Non-pigmented ciliary epithelial cell (primary cell): ENCODE measurements around the gene TBPL1.

Source experiments
- DNase-seq: peaks from one replicate; pipeline ENCODE4 v3.0.0-alpha.2; 2010; ENCODE audit warnings: low read depth

The TBPL1 gene

DNA sequence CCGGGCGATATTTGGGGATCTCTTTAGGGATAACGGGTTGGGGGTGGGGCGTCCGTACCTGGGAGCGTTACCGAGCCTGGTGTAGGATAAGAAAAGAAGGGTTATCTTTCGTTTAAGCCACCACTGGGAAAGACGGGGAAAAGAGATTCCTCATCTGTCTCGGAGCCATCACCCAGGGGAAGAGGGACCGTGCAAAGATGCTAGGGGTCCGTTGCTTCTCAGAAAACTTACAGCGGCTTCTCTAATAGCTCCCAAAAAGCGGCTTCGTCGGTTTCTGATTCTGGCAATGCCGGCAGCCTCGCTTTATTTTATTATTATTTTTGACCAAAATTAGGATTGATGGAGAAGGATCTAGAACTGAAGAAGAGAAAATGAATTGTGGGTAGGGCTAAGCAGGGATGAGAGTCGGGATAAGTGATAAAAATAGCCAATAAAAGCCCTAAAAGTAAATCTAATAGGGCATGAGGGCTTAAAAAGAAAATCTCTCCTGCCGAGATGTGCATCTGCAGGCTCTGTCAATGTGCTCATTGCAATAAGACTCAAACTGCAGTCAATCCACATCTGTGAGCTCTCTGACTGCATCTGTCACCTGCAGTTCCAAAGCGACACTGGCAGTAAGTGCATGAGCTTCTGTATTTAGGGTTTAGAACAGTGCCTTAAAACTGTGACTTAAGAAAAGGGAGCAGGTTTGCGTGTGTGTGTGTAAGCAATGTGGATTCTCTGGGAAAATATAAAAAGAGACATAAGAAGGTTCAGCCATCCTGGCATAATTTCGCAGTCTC is 801 bp downstream of the TBPL1 start:
- DNase-seq, result no peak

DNA sequence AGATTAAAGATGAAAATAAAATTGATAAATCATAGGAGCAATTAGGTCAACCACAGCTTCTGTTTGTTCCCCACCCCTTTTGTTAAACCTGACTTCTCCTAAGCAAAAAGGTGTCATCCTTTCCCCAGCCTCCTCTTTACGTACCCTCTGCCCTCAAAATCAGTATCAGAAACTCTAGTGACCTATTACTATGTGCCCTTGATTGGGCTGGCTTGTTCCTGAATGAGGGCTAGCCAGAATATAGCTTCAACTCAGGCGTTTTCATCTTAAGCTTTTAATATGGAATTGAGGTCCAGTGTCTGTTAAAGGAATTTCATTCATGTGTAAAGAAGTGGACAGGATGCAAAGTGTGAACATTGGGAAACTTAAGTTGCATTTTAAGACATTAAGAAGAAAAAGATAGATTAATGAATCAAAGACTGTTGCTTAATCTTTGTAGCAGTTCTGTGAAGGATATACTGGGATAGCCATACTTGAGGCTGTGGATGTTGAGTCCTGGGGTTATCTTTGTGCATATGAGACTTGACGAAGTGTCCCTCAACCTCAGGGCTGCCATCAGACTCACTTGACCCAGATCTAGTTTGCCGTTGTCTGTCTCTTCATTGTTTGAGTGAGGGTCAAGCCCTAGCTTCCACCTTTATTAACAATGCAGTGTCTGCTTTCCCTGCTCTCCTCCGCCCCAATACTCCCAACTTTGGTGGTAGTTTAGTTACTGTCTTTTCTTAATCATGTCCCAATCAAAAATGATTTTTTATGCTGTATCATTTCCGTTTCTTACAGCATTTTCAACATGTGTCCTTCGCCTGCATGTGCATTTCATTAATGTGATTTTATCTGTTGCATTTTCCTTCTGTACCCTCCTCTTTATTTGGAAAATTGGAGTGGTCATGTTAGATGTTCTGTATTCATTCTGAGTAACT is 1.9 kb downstream of the TBPL1 start:
- no peak for DNase-seq

- no peak for DNase-seq
Observed at GRCh38 chr6:133955582-133956415, 2.8 kb downstream of the TBPL1 start.

DNA sequence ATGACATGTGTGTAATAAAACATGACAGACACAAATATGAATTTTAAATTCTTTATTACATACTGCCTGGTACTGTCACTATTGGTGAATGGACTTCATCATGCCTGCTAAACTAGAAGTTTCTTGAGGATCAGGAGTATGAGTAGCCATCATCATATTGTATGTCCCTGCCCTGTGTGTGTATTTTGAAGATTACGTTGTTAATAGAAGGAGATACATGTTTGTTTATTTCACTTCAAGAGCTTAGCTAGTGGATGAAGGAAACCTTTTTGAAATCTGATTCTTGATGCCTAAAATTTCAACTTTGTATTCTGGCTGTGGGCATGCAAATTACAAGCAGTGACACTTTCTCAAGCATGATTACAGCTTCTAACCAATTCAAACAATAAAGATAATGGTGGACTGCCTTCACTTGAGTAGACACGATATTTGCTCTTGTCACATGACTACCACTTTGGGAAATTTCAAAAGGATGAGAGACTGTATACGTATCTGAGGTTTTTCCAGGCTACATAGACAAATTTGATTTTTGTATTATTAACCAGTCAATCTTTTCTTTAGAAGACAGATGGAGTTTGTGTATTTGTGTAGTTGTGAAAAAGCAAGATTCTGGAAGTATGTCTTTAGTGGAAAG is 3.5 kb downstream of the TBPL1 start:
- no peak for DNase-seq

DNA sequence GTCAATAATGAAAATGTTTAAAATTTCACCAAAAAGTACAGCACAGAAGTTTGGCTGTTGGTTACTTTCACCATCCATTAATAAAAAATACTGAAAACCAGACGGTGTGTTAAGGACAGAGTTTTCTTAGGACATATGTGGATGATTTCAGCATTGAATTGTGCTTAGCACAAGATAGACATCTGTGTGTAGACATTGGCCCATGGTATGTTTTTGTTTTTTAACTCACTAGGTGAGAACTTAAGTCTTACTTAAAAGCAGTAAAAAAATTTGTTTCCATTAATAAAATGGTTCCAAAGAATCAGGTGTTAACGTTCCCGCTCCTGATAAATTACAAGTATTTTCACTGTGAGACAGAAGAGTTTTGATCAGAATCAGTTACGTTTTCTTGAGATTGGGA is 4.2 kb downstream of the TBPL1 start:
- no peak for DNase-seq

DNA sequence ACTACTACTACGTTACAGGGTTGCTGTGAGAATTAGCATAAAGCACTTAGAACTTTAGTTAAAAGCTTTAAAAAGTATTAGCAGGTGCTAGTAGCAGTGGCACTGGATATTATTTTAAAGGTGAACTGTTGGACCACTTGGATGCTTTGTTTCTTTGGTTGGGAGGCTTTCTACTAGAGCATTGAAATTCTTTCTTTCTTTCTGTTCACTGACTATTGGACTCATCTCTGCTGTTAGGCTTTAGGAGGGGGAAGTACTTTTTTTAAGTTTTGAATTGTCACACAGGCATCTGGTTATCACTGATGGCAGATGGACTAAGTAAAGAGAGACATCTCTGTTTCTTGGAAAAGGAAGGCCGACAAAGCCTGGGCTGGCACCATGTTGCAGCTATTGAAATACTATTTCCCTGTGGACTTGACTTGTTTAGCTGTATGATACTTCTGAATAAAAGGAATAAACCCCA is 4.8 kb downstream of the TBPL1 start:
- no peak for DNase-seq

GRCh38 chr6:133958791-133959190 is 5.8 kb downstream of the TBPL1 start:
- DNase-seq, result no peak

DNA sequence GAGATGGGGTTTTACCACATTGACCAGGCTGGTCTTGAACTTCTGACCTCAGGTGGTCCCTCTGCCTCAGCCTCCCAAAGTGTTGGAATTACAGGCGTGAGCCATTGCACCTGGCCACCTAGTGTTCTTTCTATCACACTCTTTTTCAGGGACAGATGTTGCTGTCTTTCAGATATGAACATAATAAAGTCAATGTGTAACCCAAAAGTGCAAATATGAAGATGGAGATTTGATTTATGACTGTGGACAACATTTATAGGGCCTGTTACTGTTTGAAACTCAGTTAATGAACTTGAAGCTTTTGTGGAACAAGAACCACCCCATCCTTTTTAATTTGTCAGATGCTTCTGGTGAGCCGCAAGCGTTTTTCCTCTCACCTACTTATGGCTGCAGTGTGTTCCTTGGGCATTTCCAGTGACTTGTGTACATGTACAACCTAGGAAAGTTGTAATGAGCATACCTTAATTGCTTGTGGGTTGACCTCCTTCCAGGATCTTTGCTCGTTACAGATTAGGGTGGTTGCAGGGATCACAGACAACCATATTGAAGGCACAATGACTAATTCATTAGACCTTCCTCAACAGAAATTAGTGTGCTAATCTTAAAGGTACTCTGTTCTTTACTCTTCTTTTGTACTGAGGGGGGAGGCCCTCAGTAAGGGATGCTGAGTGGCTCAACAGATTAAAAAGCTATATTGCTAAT is 6.8 kb downstream of the TBPL1 start:
- DNase-seq, result no peak

DNA sequence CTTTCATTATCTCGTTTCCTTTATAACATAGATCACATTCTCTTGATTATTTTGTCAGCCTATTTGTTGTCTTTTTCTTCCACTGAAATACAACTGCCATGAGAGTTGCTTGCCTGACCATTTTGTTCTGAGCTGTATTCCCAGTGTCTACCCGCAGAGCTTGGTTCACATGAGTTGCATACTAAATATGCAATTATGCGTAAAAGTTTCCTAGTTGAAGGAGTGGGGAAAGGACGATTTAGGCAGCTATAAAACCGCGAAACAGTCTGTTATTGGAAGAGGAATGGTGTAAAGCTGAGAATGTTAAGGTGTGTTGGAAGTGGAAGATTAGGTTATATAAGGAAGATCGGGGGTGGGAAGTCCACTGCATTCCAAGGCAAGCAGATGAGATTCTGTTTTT is 8.8 kb downstream of the TBPL1 start:
- DNase-seq, result no peak

DNA sequence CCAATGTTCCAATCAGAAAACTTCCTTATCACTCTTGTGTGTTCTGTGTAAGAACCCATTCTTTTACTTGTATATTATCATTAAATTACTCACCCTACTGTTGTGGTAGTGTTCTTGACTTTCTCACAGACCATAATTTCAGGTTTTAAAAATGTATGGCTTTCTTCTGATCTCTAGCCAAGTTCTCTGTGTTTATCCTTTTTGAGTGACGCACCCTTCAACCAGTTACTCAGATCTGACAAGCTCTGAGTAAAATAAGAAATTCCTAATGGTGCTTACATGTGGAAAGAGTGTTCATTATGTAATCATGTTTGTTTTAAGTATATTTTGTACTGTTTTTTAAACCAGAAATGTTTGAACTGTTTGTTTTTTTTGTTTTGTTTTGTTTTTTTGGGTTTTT is 11.0 kb downstream of the TBPL1 start:
- DNase-seq, result peak; percentile 87

DNA sequence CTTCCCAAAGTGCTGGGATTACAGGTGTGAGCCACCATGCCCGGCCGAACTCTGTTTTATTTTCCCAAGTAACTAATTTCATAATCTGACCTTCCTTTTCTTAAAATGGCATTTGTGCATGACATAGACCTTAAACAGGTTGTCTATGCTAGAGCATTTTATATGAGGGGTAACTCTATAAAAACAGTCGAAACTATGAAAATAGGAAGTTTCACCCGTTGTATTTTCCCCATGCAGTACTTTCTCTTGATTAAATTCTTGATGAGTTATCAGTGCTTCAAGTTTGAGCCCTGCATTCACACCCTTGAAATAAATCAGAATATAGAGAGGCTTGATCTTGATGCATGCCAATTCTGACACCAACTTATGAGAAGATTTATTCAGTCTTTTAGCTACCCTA is 11.7 kb downstream of the TBPL1 start:
- no peak for DNase-seq

DNA sequence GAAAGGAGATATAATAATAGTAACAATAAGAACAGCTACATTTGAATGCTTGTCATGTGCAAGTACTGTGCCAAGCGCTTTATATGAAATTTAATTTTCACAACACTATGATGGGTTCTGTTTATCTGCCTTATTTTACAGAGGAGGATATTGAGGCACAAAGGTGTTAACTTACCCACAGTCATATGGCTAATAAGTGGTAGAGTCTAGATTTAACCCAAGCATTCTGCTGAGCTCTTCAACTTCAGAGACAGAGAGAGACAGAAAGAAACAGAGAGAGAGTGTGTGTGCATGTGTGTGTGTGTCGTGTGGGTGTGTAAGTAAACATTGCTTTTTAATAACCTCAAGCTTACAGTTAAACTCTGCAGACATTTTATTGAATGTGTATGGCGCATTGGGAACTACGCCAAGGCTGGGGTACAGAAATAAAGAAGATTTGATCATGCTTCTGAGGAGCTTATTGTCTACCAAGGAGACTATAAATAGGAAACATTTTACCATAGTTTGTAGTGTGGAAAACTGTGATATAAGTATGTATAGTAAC is 12.9 kb downstream of the TBPL1 start:
- DNase-seq, result no peak

DNA sequence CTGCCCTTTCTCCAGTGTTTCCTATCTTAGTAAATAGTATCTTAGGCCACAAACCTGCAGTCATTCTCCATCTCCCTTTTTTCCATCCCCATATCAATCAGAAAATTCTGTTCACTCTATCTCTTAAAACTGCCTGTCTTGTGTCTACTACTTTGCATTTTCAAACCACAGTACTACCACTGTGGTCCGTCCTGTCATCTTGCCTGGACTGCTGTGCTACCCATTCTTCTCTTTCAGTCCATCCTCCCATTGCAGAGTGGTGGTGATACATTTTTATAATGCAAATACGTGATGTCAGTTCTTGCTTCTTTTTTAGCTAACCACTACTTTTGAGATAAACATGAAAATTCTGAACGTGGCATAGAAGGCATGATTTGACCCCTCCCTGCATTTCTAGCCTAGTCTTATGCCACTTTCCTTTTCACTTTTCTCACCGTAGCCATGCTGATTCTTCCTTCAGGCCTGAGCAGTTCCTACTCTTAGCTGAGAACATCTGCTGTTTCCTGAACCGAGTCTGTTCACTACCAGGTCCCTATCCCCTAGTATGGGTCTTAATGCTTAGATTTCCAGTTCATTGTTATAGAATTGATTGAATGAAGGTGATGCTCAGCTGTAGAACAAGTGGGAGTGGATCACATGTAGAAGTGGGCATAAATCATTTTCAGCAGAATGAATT is 13.8 kb downstream of the TBPL1 start:
- DNase-seq, result no peak

DNA sequence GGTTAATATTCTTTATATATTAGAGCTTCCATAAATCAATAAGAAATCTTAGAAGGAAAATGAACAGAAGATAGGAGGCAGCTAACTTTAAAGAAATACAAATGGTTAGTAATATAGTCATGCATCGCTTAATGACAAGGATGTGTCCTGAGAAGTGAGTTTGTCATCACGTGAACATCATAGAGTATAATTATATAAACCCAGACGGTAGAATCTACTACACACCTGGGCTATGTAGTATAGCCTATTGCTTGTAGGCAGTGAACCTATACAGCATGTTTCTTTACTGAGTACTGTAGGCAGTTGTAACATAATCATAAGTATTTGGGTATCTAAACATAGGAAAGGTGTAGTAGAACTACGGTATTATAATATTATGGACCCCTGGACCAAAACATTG is 14.3 kb downstream of the TBPL1 start:
- no peak for DNase-seq

DNA sequence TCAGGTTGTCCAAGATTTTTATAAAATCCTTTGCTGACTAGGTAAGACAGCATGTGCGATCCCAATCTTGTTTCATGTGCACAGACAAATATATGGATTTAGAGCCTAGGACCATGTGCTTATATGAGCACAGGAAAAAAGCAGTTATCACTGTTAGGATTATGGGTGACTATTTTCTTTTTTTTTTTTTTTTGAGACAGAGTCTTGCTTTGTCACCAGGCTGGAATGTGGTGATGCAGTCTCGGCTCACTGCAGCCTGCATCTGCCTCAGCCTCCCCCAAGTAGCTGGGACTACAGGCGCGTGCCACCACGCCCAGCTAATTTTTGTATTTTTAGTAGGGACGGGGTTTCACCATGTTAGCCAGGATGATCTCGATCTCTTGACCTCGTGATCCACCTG is 14.8 kb downstream of the TBPL1 start:
- peak; percentile 56 for DNase-seq

GRCh38 chr6:133969285-133969920 is 16.4 kb downstream of the TBPL1 start:
- no peak for DNase-seq

DNA sequence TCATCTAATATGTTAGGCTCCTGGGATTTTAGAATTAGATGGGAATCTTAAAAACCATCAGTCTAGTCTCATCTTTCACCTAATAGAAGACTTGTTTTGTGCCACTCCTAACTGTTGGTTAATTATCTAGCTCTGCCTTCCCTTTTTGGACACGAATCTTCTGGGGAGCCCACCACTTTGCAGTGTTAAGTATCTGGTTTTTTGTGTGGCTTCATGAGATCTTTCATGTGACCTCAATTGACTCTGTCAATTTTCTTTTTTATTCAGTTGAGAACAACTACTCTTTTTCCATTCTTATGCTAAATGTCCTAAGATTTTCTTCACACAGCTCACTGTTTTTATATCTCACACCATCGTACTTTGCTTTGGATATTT is 16.9 kb downstream of the TBPL1 start:
- no peak for DNase-seq

DNA sequence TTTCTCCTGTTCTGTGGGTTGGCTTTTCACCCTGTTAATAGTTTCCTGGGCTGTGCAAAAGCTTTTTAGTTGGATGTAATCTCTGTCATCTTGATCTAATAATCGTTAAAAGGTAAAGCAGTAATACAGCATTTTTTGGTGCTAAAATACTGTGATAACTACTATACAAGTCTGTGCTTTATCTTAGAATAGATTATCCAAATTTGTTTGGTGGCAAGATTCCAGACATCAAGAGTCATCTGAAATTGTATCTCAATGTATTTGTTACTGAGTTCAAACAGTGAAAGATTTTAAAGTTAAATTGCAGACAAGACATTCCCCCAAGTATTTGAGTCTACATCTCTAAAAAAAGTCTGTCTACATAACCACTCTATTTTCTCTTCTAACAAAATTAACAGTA is 18.8 kb downstream of the TBPL1 start:
- DNase-seq, result no peak

DNA sequence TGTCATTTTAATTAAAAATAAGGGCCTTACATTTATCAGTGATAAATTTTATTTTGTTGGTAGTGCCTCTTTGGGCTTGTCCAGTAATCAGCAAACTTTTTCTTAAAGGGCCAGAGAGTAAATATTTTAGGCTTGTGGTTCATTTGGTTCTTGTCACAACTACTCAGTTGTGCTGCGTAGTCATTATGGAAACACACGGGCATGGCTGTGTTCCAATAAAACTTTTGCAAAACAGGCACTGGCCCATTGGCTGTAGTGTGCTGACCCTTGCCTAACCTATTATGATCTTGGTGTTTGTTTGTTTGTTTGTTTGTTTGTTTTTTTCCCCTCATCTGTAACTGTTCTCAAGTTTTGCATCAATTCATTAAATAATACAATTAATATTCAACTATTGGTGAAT is 19.4 kb downstream of the TBPL1 start:
- DNase-seq, result no peak
